Stimulated activated CD4-positive, alpha-beta T cell treated with anti-CD3 and anti-CD28 coated beads, Interleukin-1b, Interleukin-23, amount 100 ng/mL, for 24 hours (primary cell): ENCODE results near the gene PRXL2C.
A peak's percentile ranks its signal among the peaks of the same experiment; 100 is the strongest.
"Not testable (repeated sequence)": the region's sequence is repeated elsewhere in the genome, so short reads cannot be mapped to it uniquely, and the experiment has no call there.

Experiments used
- DNase-seq, 4 experiments: peaks; one replicate each; pipeline ENCODE4 v3.0.0-alpha.2; 2020; ENCODE audit warnings: low read depth in 4 of 4, low spot score in 1 of 4

Gene PRXL2C, protein sequence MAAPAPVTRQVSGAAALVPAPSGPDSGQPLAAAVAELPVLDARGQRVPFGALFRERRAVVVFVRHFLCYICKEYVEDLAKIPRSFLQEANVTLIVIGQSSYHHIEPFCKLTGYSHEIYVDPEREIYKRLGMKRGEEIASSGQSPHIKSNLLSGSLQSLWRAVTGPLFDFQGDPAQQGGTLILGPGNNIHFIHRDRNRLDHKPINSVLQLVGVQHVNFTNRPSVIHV

DNA sequence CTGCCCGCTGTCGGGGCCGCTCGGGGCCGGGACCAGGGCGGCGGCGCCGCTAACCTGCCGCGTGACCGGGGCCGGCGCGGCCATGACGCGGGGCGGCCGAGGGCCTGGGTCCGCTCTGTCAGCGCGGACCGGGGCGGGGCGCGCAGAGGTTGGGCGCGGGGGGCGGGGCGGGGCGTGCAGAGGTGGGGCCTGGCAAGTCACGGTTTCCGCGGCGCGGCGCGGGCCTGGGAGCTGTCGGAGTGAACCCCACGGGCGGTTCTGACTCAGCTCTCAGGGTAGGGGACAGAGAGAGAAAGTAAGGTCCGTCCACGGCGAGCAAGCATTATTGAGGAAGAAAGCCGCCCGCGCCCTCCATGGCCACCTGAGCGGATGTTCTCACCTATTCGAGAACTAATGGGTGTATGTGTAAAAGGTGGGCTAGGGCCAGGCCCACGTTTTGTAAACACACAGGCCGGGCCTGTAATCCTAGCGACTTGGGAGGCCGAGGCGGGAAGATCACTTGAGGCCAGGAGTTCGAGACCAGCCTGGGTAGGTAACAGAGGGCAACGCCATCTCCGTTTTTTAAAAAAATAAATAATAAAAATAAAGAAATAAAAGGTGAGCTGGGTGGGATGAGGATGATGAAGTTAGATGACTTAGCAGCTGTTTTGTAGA is at the start of gene PRXL2C:
Gene PRXL2C, minus strand, starts transcription at position 120 of the 654 bp plus-strand sequence. Its CDS starts 36 bp downstream, at position 84.
- DNase-seq: peak; percentile 53 to 80 (median 67)

DNA sequence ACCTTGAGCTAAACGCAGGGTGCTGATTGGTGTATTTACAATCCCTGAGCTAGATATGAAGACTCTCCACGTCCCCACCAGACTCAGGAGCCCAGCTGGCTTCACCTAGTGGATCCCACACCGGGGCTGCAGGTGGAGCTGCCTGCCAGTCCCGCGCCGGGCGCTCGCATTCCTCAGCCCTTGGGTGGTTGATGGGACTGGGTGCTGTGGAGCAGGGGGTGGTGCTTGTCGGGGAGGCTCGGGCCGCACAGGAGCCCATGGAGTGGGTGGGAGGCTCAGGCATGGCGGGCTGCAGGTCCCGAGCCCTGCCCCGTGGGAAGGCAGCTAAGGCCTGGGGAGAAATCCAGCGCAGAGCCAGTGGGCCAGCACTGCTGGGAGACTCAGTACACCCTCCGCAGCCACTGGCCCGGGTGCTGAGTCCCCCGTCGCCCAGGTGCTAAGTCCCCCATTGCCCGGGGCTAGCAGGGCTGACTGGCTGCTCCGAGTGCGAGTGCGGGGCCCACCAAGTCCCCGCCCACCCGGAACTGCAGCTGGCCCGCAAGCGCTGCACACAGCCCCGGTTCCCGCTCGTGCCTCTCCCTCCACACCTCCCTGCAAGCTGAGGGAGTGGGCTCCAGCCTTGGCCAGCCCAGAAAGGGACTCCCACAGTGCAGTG is 45.7 kb upstream of the PRXL2C start:
- not testable (repeated sequence) for DNase-seq

DNA sequence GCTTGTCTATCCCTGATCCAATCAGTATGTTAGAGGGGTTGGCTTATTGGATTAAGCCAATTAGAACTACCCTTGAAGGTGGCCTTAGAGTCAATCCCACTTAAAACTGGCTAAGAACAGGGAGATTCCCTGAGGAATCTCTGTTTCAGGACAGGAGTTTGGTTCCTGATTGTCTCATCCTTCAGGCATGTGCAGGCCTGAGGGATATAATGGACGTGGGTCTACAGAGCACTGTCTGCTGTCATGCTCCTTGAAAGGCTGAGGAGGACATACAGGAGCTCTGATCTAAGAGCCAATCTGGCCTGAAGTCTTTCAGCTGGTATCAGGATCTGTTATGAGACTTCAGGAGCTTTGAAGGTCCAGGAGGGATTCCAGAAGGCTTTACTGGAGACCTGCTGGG is 36.2 kb upstream of the PRXL2C start:
- DNase-seq: no peak

DNA sequence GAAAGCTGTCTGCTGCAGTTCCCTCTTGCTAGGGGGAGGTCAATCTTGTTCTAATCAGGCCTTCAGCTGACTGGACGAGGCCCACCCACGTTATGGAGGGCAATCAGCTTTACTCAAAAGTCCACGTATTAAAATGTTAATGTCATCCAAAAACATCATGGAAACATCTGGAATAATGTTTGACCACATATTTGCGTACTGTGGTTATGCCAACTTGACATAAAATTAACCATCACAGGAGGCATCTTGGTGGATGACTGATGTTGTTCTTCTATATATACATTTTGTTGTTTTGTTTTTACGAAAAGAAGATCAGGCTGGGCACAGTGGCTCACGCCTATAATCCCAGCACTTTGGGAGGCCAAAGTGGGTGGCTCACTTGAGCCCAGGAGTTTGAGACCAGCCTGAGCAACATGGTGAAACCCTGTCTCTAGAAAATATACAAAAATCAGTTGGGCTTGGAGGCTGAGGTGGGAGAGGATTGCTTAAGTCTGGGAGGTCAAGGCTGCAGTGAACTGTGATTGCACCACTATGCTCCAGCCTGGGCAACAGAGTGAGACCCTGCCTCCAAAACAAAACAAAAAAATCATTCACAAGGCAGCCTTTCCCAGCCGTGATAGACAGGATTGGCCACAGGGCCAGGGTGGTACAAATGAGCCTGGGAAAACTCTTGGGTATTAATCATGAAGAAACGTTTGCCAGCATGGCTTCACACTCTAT is 33.8 kb upstream of the PRXL2C start:
- no peak for DNase-seq

DNA sequence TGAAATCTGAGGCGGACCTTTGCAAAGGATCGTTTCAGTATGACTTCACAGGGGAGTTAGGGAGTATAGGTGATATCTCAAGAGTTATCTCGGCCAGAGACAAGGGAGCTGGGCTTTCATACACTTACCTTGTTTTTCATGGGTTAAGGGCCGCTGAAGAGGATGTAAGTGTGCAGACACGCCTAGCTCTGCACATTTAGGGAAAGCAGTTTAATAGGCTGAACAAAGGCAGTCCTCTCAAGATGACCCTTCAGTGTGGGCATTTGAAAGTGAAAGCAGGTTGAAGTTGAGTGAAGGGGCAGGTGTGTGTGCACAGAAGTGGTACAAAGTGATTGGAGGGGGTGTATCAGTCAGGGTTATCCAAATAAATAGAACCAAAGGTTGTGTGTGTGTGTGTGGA is 33.1 kb upstream of the PRXL2C start:
- no peak for DNase-seq

DNA sequence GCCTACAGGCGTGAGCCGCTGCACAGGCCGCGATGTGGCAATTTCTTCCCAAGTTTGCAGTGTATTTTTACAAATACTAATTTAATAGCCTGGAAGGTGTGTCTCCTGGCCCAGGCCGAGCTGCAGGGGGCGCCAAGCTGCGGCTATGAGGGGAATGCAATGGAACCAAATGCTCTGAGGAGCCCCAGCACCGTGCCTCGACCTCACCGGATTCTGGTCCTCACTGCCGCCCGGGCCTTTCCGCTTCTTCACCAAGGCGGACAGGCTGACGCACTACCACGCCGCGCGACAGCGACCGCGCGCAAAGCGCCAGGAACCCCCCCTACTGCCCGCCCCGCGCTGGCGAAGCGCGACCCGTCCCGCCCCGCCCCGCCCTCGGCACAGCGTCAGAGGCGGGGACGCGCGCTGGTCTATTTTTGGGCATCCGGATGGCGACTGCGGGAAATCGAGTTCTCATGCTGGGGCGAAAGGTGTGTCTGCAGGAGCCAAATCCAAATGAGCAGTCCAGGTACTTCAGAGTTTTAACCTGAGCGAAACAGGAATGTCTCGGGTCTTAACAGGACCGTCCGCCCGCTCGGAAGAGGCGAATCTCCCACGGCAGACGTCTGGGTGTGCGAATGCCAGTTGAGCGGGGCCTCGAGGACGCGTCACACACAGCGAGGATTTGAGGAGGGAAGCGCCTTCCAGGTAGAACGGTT is 31.7 kb upstream of the PRXL2C start:
- peak; percentile 35 to 54 (median 48) for DNase-seq

DNA sequence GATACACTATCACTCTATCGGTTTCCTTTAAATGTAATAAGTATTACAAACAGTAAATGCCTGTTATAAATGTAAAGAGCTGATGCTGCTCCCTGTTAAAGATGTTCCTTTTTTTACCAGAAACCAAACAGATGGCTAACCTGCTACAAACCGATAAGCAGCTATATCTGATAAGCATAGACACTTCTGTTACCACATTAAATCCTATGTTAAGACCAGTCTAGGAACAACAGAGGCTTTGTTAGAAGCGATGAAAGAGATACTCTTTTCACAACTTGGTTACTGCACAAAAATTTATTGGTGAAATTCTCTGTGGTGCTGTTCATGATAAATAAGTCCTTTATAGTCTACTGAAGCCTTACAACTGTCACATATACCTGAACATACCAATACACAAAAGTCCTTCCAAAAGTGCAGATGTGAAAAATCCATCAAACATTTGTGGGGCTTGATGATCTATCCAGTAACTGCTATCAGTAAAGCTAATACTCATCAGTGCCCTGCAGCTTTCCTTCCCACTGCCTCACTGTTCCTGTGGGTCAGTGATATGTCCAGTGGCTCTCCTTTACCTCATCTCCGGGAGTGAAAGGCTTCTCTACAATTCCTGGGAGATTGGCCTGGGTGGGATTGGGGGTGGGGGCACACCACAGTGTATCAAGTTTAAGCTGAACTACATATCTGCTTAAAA is 25.8 kb upstream of the PRXL2C start:
- DNase-seq: no peak

DNA sequence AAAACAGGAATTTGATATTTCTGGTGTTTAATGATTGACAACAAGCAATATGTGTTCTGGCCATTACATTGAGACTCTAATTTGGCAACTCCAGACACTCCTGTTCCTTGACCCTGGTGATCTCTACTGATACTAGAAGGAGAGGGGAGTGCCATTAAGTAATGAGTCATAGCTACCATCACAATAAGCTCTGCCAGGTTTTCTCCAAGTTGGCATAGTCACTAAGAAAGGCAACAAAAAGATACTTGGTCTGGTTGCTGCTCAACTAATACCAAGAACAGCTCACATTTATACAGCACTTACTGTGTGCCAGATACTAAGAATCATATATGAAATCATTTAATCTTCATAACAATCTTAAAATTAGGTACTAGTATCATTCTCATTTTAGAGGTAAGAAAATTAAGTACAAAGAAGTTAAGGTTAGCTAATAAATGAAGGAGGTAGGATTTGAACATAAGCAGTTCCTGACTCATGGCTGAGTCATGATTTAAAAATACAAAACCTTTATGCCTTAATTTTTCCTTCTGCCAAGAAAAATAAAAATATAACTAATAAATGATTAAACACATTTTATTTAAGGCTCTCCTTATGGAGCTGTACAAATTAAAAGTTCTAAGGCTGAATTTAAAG is 19.9 kb upstream of the PRXL2C start:
- DNase-seq: no peak

DNA sequence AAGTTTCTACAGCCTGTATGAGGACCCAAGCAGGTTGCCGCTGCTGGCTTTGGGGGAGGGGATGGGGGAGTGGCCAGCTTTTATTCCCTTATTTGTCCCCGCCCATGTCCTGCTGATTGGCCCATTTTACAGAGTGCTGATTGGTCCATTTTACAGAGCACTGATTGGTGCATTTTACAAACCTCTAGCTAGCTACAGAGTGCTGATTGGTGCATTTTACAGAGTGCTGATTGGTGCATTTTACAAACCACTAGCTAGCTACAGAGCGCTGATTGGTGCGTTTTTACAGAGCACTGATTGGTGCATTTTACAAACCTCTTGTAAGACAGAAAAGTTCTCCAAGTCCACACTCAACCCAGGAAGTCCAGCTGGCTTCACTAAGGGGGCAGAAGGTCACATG is 18.7 kb upstream of the PRXL2C start:
- DNase-seq: not testable (repeated sequence)

DNA sequence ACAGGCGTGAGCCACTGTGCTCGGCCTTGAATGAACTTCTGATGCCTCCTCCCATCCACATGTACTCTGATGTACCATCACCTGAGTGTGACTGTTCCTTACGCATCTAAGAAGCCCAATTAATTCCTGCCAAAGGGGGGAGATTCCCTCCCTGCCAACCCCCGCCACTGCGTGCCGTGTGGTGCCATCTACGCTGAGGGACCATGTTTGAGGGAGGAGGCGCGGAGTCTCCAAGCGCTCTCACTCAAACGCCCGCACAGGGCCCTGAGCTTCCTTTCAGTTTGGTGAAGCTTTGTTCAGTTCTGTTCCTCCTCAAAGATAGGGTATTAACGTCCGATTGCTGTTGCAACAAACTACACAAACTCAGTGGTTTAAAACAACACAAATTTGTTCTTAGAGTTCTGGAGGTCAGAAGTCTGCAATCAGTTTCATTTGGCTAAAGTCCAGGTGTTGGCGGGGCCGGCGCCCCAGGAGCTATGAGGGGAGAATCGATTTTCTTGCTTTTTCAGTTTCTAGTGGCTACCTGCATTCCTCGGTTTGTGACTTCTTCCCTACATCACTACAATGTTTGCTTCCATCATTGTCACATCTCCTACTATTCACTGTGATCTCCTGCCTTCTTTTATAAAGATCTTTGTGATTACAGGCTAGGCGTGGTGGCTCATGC is 13.9 kb upstream of the PRXL2C start:
- DNase-seq: no peak

DNA sequence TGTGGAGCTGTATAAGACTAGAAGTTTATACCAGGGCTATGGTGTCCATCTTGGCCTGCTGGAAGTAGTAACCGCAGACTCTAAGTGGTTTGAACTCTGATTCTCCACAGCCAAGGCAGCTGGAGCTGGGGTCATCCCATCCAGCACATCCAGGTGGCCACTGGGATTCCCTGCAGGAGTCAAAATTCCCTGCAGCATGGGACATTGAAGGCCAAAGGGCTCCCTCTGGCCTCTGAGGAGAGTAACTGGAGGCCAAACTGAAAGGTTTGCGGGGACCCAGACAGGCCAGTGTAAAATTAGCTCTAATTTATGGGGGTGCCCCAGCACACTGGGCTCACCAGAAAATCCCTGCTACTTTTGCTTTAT is 12.2 kb upstream of the PRXL2C start:
- no peak for DNase-seq

DNA sequence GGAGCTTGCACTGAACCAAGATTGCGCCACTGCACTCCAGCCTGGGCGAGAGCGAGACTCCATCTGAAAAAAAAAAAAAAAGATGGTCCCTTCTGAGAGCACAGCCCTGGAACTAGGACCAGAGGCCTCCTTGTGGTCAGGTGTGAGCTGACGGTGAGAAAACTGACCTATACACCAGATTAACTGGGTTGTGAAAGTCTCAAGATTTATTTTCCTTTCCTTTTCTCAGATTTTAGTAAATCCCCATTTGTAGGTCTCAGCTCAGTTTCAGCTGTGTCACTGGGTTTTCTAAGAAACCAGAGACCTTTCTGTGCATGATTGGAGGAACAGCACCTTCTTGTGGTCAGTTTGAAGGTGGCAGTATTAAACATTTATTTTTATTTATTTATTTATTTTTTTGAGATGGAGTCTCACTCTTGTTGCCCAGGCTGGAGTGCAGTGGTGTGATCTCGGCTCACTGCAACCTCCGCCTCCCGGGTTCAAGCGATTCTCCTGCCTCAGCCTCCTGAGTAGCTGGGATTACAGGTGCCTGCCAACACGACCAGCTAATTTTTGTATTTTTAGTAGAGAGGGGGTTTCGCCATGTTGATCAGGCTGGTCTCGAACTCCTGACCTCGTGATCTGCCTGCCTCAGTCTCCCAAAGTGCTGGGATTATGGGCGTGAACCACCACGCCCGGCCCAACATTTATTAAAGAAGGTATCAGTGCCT is 11.7 kb upstream of the PRXL2C start:
- DNase-seq: not testable (repeated sequence)

DNA sequence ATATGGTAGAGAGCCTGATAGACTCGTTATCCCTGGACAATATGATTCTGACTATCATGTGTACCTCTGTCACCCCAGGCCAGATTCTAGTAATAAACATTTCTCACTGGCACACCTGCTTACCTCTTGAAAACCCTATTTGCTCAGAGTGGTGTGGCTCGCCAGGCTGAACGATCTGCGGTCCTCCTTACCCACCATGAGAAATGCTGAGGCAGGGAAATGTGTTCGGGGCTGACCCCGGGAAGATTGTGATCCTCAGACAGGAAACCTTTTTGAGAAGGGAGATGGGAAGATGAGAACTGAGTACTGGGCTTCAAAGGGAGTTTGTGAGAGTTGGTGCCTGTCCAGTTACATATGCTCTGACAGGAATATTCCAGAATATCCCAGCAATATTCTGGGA is 10.7 kb upstream of the PRXL2C start:
- no peak for DNase-seq

DNA sequence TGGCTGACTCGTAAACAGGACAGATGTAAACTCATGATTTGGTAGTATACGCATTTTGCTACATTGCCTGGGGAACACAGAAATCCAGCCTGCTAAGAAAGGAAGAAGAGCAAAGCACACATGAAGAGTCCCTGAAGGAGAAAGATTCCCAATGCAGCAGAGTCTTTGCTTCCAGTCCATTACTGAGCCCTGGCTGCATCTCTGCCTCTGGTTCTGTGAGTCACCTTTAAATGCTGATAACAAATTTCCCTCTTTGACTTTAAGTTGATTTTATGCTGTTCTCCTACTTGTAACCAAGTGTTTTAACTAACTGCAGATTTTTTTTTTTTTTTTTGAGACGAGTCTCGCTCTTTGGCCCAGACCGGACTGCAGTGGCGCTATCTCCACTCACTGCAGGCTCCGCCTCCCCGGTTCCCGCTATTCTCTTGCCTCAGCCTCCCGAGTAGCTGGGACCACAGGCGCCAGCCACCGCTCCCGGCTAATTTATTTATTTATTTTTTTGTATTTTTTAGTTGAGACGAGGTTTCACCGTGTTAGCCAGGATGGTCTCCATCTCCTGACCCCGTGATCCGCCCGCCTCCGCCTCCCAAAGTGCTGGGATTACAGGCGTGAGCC is 8.5 kb upstream of the PRXL2C start:
- no peak for DNase-seq

DNA sequence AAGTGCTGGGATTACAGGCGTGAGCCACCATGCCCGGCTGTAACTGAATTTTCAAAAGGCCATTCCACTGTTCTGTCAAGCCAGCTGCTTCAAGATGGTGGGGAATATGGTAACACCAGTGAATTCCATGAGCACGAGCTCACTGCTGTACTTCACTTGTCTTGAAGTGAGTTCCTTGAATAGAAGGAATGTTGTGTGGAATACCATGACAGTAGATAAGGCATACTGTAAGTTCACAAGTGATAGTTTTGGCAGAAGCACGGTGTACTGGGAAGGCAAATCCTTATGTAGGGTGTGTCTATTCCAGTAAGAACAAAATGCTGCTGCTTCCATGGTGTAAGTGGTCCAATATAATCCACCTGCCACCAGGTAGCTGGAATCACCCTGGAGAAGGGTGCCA is 6.6 kb upstream of the PRXL2C start:
- no peak for DNase-seq

DNA sequence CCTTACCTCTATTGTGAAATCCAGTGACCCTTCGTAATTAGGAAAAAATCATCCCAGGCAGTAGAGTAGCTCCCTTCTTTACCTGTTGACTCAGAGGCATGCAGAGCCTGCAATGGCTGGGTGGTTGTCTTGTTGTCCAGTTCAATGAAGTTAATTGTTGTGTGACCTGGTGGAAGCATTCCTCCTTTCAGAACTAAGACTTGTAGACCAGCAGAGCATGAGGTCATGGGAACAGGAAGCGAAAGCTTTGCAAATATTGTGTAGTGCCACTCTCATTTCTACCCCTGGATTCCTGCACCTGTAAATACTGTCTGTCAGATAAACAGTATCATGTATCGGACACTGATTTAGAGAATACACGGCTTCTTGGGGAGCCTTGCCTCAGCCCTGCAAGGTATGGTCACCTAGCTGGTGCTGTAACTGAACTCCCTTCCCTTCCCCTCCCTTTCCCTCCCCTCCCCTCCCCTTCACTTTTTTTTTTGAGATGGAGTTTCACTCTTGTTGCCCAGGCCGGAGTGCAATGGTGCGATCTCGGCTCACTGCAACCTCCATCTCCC is 5.7 kb upstream of the PRXL2C start:
- DNase-seq: no peak

DNA sequence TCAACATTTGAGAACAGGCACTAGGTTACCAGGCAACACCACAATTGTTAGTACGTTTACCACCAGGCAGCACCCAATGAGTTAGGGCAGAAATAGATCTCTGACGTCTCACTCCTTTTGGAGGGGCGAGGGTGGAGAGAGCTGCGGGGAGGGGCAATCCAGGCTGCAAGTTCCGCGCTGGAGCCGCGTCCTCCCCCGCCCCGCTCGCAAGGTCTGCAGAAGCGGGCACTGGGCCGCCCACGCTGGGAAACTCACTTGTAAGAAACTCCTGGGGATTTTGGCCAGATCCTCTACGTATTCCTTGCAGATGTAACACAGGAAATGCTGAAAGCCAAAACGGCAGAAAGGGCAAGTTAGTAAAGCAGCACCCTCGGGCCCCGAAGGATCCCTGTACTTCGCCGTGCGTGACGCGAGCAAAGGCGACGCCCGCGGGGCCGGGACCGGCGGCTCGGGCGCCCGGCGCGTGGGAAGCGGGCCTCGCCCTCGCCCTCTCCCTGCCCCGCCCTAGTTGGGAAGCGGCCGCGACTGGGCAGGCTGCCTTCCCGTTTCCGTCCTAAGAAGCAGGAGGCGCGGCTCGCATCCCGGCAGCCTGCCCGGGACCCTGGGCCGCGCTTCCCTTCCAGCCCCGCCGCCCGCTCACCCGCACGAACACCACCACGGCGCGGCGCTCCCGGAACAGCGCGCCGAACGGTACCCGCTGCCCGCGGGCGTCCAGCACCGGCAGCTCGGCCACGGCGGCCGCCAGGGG is 493 bp downstream of the PRXL2C start:
- peak; percentile 21 to 36 (median 24) for DNase-seq

DNA sequence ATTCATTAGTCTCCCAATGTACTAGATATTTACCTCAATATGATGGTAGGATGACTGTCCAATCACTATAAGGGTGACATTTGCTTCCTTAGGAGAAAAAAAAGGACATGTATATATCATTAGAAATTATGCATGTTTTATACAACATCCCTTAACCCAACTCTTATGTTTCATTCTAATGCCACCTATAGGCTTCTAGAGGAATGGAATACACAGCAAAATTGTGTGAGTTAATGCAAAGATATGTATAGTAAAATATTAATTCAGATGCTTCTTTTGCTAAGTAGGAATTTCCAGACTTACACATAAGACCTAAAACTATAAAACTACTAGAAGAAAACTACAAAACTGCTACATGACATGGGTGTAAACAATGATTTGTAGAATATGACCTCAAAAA is 3.5 kb downstream of the PRXL2C start:
- no peak for DNase-seq
